Natural killer cell (primary cell): ENCODE results near the gene CACNA2D3. TPM values are rescaled to one million over a fixed set of nuclear protein-coding genes. Genes with fewer than 3 reads are reported as not detected.

ENCODE experiments used
- ATAC-seq, 3 donors: fragments of 150-1000 bp in 2 of 3; fragments of 200-7000 bp in 1 of 3; cut with Tn5 transposase; 1 replicate in 1 of 3; 2 replicates in 2 of 3; pipeline ENCODE4 v1.10.0; 2021; ENCODE audit warnings: mild to moderate bottlenecking in 2 of 3, moderate library complexity in 2 of 3
- DNase-seq, 2 donors: peaks; one replicate each; pipeline versions ENCODE4 v3.0.0 to v3.0.0-alpha.2; 2013 to 2021; ENCODE audit warnings: mixed read lengths in 1 of 2
- H3K27ac ChIP-seq: one replicate; pipeline ENCODE4 v1.5.1; 2013; ENCODE audit warnings: mild to moderate bottlenecking, low read length
- H3K27me3 ChIP-seq: one replicate; pipeline ENCODE4 v1.6.1; 2013; ENCODE audit warnings: low read length; ENCODE audit not compliant: control insufficient read depth, insufficient read depth
- H3K36me3 ChIP-seq: one replicate; pipeline ENCODE4 v1.6.1; 2013; ENCODE audit warnings: low read length; ENCODE audit not compliant: control insufficient read depth, insufficient read depth
- H3K4me1 ChIP-seq: one replicate; pipeline ENCODE4 v1.6.1; 2013; ENCODE audit warnings: low read length; ENCODE audit not compliant: control insufficient read depth, insufficient read depth
- H3K4me3 ChIP-seq: one replicate; pipeline ENCODE4 v1.5.1; 2013; ENCODE audit warnings: low read length
- H3K9me3 ChIP-seq: one replicate; pipeline ENCODE4 v1.6.1; 2013; ENCODE audit warnings: low read length; ENCODE audit not compliant: control insufficient read depth, insufficient read depth
- H3K27ac Mint-ChIP-seq, 2 donors: one replicate each; pipeline ENCODE4 v1.8.0; 2022; ENCODE audit warnings: mild to moderate bottlenecking in 2 of 2, mixed read lengths in 2 of 2, moderate library complexity in 1 of 2
- H3K27me3 Mint-ChIP-seq, 2 donors: one replicate each; pipeline ENCODE4 v1.8.0; 2022; ENCODE audit warnings: low read depth in 2 of 2, mixed read lengths in 2 of 2
- H3K36me3 Mint-ChIP-seq: one replicate; pipeline ENCODE4 v1.8.0; 2022; ENCODE audit warnings: mixed read lengths
- H3K4me1 Mint-ChIP-seq, 2 donors: one replicate each; pipeline ENCODE4 v1.8.0; 2022; ENCODE audit warnings: mixed read lengths in 2 of 2
- H3K4me3 Mint-ChIP-seq: one replicate; pipeline ENCODE4 v1.8.0; 2022; ENCODE audit warnings: mild to moderate bottlenecking, moderate library complexity, mixed read lengths
- H3K9me3 Mint-ChIP-seq, 2 donors: one replicate each; pipeline ENCODE4 v1.8.0; 2022; ENCODE audit warnings: mixed read lengths in 2 of 2
- WGBS: methylation state at CpG from one replicate; pipeline ENCODE4 v1.1.7; 2013; ENCODE audit warnings: missing lambda C conversion rate; ENCODE audit not compliant: insufficient coverage; 5-methylcytosine and 5-hydroxymethylcytosine counted together
- intact Hi-C: fragments of 100-400 bp; cut with micrococcal nuclease; formaldehyde crosslinking; loops from one replicate; pipeline ENCODE4 v1.14.2; 2022
- total RNA-seq, 4 donors: library from RNA; stranded (reverse); fragments of 120-200 nt in 1 of 4; gene quantifications; one replicate each; pipeline versions ENCODE4 v1.2.3 to v1.2.4, GENCODE V29; 2013 to 2022
- TF ChIP-seq, protein P1 (sequence below): fragments of 200-600 bp; IDR thresholded peaks from one replicate; pipeline ENCODE4 v1.8.0; 2022; ENCODE audit warnings: antibody characterized with exemption

Gene CACNA2D3
- total RNA-seq, 3 donors from 2014 or later (not counting 1 experiment from before 2014, with no cell fraction given), result 0.49 TPM; not detected in 2

DNA sequence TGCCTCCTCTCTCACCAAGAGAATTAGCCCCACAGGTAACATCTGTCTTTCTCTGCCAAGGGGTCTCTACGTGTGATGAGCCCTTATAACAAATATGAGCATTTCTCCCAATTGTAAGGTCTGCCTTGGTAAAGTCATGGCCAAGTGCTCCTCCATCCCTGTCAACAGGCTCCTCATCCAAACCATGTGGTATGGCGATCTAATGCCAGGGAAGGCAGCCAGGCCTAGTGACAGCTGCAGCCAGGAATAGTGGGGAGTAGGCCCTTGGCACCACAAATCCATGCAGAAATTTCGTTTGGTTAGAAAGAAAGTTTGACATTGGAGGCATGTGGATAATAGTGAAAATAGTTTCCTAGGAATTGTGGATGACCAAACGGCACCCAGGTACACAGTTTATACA, 810.3 kb downstream of the CACNA2D3 start:
- Histone ChIP-seq H3K9me3 (no peaks in the 10 kb centered on the region), H3K27ac (no peak overlapping the region), H3K4me3 (no peak overlapping the region), H3K27me3 (no peaks in the 10 kb centered on the region), H3K4me1 (no peaks in the 10 kb centered on the region), H3K36me3 (no peaks in the 10 kb centered on the region)
- DNase-seq (no peak), ATAC-seq (no peak)
- intact Hi-C loops, result no loop called here
- Mint-ChIP-seq H3K27me3 (no peaks in the 10 kb centered on the region), H3K36me3 (no peaks in the 10 kb centered on the region), H3K27ac (no peak overlapping the region), H3K4me1 (no peaks in the 10 kb centered on the region), H3K9me3 (no peaks in the 10 kb centered on the region), H3K4me3 (no peak overlapping the region)
- 69% methylated on average over 4 of the region's 4 CpGs for WGBS
- TF ChIP-seq, protein P1, sequence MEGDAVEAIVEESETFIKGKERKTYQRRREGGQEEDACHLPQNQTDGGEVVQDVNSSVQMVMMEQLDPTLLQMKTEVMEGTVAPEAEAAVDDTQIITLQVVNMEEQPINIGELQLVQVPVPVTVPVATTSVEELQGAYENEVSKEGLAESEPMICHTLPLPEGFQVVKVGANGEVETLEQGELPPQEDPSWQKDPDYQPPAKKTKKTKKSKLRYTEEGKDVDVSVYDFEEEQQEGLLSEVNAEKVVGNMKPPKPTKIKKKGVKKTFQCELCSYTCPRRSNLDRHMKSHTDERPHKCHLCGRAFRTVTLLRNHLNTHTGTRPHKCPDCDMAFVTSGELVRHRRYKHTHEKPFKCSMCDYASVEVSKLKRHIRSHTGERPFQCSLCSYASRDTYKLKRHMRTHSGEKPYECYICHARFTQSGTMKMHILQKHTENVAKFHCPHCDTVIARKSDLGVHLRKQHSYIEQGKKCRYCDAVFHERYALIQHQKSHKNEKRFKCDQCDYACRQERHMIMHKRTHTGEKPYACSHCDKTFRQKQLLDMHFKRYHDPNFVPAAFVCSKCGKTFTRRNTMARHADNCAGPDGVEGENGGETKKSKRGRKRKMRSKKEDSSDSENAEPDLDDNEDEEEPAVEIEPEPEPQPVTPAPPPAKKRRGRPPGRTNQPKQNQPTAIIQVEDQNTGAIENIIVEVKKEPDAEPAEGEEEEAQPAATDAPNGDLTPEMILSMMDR, result no peak

DNA sequence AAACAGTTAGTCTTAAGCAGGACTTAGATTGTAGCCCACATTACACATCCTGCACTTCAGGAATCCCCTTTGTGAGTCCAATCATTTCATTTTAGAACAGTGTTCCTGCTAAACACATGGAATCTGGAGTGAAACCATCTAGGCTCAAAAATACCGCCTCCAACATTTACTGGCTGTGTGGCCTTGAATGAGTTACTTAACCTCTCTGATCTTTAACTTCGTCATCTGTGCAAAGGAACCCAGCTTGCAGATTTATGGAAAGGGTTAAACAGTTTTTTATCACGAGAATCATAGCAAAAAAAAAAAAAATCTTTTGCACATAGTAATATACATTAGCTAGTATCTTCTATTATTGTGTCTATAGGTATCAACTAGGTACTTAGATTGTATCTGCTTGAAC, 813.5 kb downstream of the CACNA2D3 start:
- Histone ChIP-seq H3K4me1 (no peaks in the 10 kb centered on the region), H3K27ac (no peak overlapping the region), H3K36me3 (no peaks in the 10 kb centered on the region), H3K4me3 (no peak overlapping the region), H3K27me3 (no peaks in the 10 kb centered on the region), H3K9me3 (no peaks in the 10 kb centered on the region)
- TF ChIP-seq, protein P1, result no peak
- intact Hi-C loops, result no loop called here
- H3K36me3 Mint-ChIP-seq, result no peaks in the 10 kb centered on the region
- H3K27me3 Mint-ChIP-seq, result no peaks in the 10 kb centered on the region
- no peak for ATAC-seq
- no peaks in the 10 kb centered on the region for H3K9me3 Mint-ChIP-seq
- DNase-seq, result no peak
- no peak overlapping the region for H3K27ac Mint-ChIP-seq
- WGBS, result 92% methylated on average over 1 of the region's 3 CpGs
- no peaks in the 10 kb centered on the region for H3K4me1 Mint-ChIP-seq
- H3K4me3 Mint-ChIP-seq, result no peak overlapping the region

DNA sequence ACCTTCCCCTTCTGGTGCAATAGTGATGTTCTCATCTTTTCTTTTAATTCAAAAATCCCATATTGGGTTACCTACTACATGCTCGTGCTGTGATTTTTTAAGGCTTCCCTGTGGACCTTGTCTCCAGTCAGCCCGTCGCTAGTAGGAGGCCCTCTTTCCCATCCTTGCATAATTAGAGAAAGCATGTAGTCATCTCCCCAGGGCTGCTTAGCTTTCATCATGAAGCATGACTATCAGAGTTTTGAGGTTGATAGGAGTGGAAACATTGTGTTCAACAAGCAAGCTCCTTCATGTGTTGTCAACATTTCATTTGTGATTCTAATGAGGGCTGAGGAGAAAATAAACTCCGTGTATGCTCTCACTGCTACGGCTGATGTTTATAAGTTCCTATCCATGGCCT, 814.2 kb downstream of the CACNA2D3 start:
- H3K4me3 ChIP-seq, result no peak overlapping the region
- H3K27ac Mint-ChIP-seq, result no peak overlapping the region
- H3K4me1 Mint-ChIP-seq, result no peaks in the 10 kb centered on the region
- H3K4me3 Mint-ChIP-seq, result no peak overlapping the region
- no peaks in the 10 kb centered on the region for H3K9me3 ChIP-seq
- H3K27me3 ChIP-seq, result no peaks in the 10 kb centered on the region
- intact Hi-C loops, result no loop called here
- TF ChIP-seq, protein P1, result no peak
- no peak for ATAC-seq
- WGBS, result 83% methylated on average over 5 of the region's 5 CpGs
- no peaks in the 10 kb centered on the region for H3K4me1 ChIP-seq
- no peaks in the 10 kb centered on the region for H3K36me3 ChIP-seq
- H3K27ac ChIP-seq, result no peak overlapping the region
- H3K36me3 Mint-ChIP-seq, result no peaks in the 10 kb centered on the region
- H3K27me3 Mint-ChIP-seq, result no peaks in the 10 kb centered on the region
- no peak for DNase-seq
- H3K9me3 Mint-ChIP-seq, result no peaks in the 10 kb centered on the region

DNA sequence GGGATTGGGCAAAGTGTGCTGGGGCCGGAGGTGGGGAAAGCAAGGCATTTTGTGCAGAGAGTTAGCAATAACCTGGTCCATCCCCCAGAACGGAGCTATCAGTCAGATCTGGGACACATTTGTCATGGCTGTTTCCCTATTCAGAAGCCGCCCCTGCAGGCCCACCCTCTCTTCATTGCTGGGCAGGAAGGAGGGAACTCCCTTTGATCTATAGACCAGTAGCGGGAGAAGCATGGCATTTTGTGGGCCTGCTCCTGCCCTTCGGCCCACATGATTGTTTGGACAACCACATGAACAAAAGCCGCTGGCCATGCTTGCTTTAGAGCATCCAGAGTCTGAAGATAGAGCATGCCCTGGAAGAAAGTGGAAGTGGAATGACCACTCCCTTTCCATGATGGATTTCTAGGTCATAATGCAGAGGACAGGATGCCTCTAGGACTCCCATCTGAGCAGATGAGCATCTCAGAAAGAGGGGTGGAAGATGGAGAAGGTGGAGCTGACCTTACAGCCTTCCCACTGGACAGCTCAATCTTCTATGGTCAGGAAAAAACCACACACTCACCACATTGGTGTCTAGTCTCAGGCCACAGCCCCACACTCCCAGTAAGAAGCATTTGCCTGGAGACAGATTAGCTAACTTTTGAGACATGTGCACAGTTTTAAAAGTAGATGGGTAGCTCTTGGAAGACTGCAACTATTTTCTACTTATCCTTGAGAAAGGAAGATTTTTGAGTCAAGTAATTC, 817.4 kb downstream of the CACNA2D3 start:
- no peaks in the 10 kb centered on the region for H3K9me3 Mint-ChIP-seq
- ATAC-seq (no peak), DNase-seq (no peak)
- H3K27ac ChIP-seq, result no peak overlapping the region
- H3K4me1 ChIP-seq, result no peaks in the 10 kb centered on the region
- no peaks in the 10 kb centered on the region for H3K27me3 ChIP-seq
- TF ChIP-seq, protein P1, result no peak
- H3K36me3 Mint-ChIP-seq, result no peaks in the 10 kb centered on the region
- no peaks in the 10 kb centered on the region for H3K4me1 Mint-ChIP-seq
- 55% methylated on average over 6 of the region's 6 CpGs for WGBS
- no peaks in the 10 kb centered on the region for H3K27me3 Mint-ChIP-seq
- H3K36me3 ChIP-seq, result no peaks in the 10 kb centered on the region
- H3K27ac Mint-ChIP-seq, result no peak overlapping the region
- H3K9me3 ChIP-seq, result no peaks in the 10 kb centered on the region
- no peak overlapping the region for H3K4me3 ChIP-seq
- no peak overlapping the region for H3K4me3 Mint-ChIP-seq
- intact Hi-C loops, result no loop called here
